GM21367 (cell line): ENCODE results near the gene DNAAF2.
"Not testable (repeated sequence)": the region's sequence is repeated elsewhere in the genome, so short reads cannot be mapped to it uniquely, and the experiment has no call there.

Experiments used
- ATAC-seq: cut with Tn5 transposase; IDR thresholded peaks from one replicate; pipeline ENCODE4 v1.9.1; 2021; ENCODE audit not compliant: unreplicated experiment

The DNAAF2 gene

DNA sequence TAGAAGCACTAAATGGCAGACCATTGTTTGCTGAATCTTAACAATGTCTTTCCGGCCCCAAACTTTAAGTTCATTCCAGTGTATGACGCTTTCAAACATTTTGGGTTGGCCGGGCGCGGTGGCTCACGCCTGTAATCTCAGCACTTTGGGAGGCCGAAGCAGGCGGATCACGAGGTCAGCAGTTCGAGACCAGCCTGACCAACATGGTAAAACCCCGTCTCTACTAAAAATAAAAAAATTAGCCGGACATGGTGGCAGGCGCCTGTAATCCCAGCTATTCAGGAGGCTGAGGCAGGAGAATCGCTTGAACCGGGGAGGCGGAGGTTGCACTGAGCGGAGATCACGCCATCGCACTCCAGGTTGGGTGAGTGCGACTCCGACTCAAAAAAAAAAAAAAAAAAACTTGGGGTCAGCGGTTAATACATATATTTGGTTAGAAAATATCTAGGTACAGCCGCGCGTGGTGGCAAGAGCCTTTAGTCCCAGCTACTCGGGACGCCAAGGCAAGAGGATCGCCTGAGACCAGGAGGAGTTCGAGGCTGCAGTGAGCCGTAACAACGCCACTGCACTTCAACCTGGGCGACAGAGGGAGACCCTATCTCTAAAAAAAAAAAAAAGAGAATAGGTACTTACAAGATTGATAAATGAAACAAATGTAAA is 49.9 kb downstream of the DNAAF2 start:
- ATAC-seq, result not testable (repeated sequence)

DNA sequence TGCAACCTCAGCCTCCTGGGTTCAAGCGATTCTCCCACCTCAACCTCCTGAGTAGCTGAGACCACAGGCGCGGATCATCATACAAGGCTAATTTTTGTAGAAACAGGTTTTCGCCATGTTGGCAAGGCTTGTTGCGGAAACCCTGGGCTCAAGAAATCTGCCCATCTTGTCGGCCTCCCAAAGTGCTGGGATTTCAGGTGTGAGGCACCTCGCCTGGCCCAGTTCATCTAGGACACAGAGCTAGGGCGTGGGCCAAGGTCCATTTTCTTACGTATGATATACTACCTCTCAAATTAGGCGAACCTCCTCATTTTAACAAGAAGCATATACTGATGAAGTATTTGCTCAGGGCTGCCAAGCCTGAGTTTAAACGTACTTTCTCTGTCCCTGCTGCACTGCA is 51.0 kb downstream of the DNAAF2 start:
- no peak for ATAC-seq

DNA sequence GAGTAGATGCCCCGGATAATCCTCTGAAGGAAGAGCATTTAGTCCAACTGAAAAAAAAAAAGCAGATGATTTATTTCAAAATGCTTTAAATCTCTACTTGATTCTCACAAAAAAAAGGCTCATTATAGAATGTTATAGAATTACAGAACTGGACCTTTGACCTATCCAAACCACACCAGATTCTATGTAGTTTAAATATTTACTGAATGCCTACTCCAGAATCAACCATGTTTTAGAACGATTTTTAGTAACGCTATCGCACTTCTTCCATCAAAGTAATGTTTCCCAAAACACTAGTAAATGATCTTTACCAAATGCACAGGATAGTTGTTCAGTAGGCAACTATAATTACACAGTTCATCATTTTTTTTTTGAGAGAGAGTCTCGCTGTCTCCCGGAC is 51.4 kb downstream of the DNAAF2 start:
- no peak for ATAC-seq

DNA sequence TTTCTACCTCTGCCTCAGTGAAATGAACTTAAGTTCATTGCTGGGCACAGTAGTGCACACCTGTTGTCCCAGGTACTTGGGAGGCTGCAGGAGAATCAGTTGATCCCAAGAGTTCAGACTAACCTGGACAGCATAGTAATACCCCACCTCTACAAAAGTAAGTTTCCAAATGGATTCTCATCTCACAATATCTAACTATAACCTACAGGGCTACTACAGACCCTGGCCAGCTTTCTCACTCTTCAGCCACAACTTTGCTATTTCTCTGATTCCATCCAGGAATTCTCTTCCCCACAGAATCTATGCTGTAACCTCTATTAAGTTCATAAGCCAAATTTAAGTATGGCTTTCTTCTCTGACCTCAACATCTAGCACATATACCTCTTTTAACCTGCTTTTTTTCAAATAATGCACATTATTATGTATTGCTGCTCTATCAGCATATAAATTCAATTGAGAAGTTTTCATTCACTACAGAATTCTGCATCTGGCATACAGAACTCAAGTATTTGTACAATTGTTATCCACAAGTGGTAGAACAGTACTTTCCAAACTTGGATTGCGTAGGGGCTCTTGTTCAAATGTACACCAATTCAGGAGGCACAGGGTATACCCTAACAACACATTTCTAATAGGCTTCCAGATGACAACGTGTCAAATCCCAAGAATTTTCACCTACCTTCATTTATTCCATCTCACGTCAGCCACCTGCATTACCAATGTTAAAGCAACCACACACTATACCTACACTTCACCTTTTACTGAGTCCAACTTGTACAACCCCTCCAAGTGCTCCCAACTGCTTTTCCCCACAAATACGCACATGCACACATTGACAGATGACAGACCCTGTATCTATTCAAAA is 52.7 kb downstream of the DNAAF2 start:
- ATAC-seq, result no peak

DNA sequence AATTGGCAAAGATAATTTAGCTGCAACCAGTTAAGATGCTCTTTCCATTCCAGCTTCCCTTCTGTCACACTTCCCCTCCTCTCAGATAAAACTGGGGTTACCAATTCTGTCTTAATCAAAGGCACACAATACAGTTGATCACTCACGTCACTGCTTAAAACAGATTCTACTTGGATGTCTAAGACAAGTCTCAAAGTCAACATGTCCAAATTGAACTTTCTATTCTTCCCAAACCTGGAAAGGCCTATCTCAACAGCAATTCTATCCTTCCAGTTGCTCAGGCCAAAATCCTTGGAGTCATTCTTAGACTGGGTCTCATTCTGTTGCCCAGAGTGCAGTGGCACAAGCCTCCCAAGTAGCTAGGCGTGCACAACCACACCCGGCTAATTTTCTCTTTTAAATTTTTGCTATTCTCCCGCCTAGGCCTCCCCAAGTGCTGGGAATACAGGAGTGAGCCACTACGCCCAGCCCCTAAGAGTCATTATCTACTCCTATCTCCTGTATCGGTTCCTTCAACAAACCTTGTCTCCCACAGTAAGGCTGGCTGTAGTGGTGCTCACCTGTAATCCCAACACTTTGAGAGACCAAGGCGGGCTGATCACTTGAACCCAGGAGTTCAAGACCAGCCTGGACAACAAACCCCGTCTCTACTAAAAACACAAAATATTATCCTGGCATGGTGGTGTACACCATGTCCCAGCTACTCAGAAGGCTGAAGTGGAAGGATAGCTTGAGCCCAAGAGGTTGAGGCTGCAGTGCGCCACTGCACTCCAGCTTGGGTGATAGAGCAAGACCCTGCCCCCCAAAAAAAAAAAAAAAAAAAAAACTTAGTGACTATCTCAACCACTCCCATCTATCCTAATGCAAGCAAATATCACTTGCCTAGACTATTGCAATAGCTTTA is 53.6 kb downstream of the DNAAF2 start:
- no peak for ATAC-seq

DNA sequence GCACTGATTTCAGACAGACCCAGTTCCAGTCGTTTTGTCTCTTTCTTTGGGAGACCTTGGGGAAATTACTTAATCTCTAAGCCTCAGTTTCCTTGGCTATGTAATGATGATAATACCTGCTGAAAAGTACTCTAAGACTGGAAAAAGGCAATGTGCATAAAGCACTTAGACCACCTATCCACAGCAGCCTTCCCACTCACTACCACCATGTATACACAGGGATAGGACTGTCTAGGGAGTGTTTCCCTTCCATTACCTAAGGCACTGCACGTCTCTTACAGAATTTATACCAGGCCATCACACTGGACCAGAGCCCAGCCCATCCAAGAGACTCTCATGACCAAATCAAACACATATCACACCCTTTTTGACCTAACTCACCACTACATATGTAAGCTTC is 55.2 kb downstream of the DNAAF2 start:
- no peak for ATAC-seq

DNA sequence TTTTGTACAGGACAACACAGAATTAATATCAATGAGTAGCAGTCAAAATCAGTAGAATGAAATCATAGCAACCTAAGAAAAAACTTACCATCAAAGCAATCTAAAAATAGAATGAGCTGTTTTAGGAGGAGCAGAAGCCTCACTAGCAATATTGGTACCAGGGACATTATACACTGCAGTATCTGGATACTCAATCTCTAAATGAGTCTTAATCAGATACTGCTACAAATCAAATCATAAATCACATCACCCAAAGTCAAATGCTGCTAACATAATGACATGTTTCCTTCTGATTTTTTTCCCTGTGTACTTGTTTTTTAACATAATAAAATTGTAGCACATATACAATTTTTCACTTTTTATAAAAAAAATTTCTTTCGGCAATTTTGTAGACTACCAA is 56.9 kb downstream of the DNAAF2 start:
- no peak for ATAC-seq
